Measurements from ENCODE around the gene RAPGEF1. TPM values are rescaled to one million over a fixed set of nuclear protein-coding genes. Genes with fewer than 3 reads are reported as not detected.

RAPGEF1 gene
- total RNA-seq, 1 donor from 2014 or later = 168 TPM

GRCh38 chr9:131674425-131675421, 65.2 kb downstream of the RAPGEF1 start:
- Mint-ChIP-seq H3K27ac (peak overlapping the region; percentile 62), H3K36me3 (ENCODE audit: low read depth) (peaks cover 31% of the 10 kb centered on the region), H3K4me1 (ENCODE audit: low read depth) (peaks cover 99% of the 10 kb centered on the region), H3K4me3 (peak overlapping the region; percentile 84), H3K9me3 (no peaks in the 10 kb centered on the region), H3K27me3 (ENCODE audit: insufficient read depth) (no peaks in the 10 kb centered on the region)
- DNase-seq (ENCODE audit: low spot score) = no peak
- intact Hi-C loops (cut with micrococcal nuclease) = no loop called here

GRCh38 chr9:131673531-131673930, 66.3 kb downstream of the RAPGEF1 start:
- intact Hi-C loops (cut with micrococcal nuclease) = no loop called here
- Mint-ChIP-seq H3K27me3 (ENCODE audit: insufficient read depth) (no peaks in the 10 kb centered on the region), H3K27ac (peak overlapping the region; percentile 67), H3K36me3 (ENCODE audit: low read depth) (peaks cover 28% of the 10 kb centered on the region), H3K4me3 (peak overlapping the region; percentile 6), H3K4me1 (ENCODE audit: low read depth) (peaks cover 99% of the 10 kb centered on the region), H3K9me3 (no peaks in the 10 kb centered on the region)
- no peak for DNase-seq (ENCODE audit: low spot score)

GRCh38 chr9:131673068-131673467, 66.8 kb downstream of the RAPGEF1 start:
- Mint-ChIP-seq H3K4me1 (ENCODE audit: low read depth) (peaks cover 99% of the 10 kb centered on the region), H3K4me3 (no peak overlapping the region), H3K36me3 (ENCODE audit: low read depth) (peaks cover 28% of the 10 kb centered on the region), H3K9me3 (no peaks in the 10 kb centered on the region), H3K27me3 (ENCODE audit: insufficient read depth) (no peaks in the 10 kb centered on the region), H3K27ac (peak overlapping the region; percentile 78)
- intact Hi-C loops (cut with micrococcal nuclease) = no loop called here
- DNase-seq (ENCODE audit: low spot score) = no peak

- no peaks in the 10 kb centered on the region for H3K9me3 Mint-ChIP-seq
- no peak for DNase-seq (ENCODE audit: low spot score)
- H3K4me1 Mint-ChIP-seq (ENCODE audit: low read depth) = peaks cover 99% of the 10 kb centered on the region
- peaks cover 28% of the 10 kb centered on the region for H3K36me3 Mint-ChIP-seq (ENCODE audit: low read depth)
- H3K27me3 Mint-ChIP-seq (ENCODE audit: insufficient read depth) = no peaks in the 10 kb centered on the region
- H3K27ac Mint-ChIP-seq = peak overlapping the region; percentile 78
- intact Hi-C loops (cut with micrococcal nuclease) = no loop called here
- H3K4me3 Mint-ChIP-seq = peak overlapping the region; percentile 2
Measured at GRCh38 chr9:131672451-131672850, 67.4 kb downstream of the RAPGEF1 start.

- intact Hi-C loops (cut with micrococcal nuclease) = no loop called here
- H3K36me3 Mint-ChIP-seq (ENCODE audit: low read depth) = peaks cover 30% of the 10 kb centered on the region
- H3K27me3 Mint-ChIP-seq (ENCODE audit: insufficient read depth) = no peaks in the 10 kb centered on the region
- peak overlapping the region; percentile 98 for H3K27ac Mint-ChIP-seq
- peak overlapping the region; percentile 58 for H3K4me3 Mint-ChIP-seq
- peaks cover 99% of the 10 kb centered on the region for H3K4me1 Mint-ChIP-seq (ENCODE audit: low read depth)
- H3K9me3 Mint-ChIP-seq = no peaks in the 10 kb centered on the region
- DNase-seq (ENCODE audit: low spot score) = no peak
Measured at GRCh38 chr9:131671133-131671520, 68.7 kb downstream of the RAPGEF1 start.

GRCh38 chr9:131670247-131671132, 69.4 kb downstream of the RAPGEF1 start:
- H3K36me3 Mint-ChIP-seq (ENCODE audit: low read depth) = peaks cover 32% of the 10 kb centered on the region
- H3K4me1 Mint-ChIP-seq (ENCODE audit: low read depth) = peaks cover 99% of the 10 kb centered on the region
- intact Hi-C loops (cut with micrococcal nuclease) = no loop called here
- H3K27me3 Mint-ChIP-seq (ENCODE audit: insufficient read depth) = no peaks in the 10 kb centered on the region
- H3K9me3 Mint-ChIP-seq = no peaks in the 10 kb centered on the region
- DNase-seq (ENCODE audit: low spot score) = no peak
- peak overlapping the region; percentile 66 for H3K4me3 Mint-ChIP-seq
- peak overlapping the region; percentile 98 for H3K27ac Mint-ChIP-seq

GRCh38 chr9:131669269-131670157, 70.4 kb downstream of the RAPGEF1 start:
- Mint-ChIP-seq H3K9me3 (no peaks in the 10 kb centered on the region), H3K4me1 (ENCODE audit: low read depth) (peaks cover 99% of the 10 kb centered on the region), H3K36me3 (ENCODE audit: low read depth) (peaks cover 34% of the 10 kb centered on the region), H3K27ac (peak overlapping the region; percentile 98), H3K4me3 (peak overlapping the region; percentile 66), H3K27me3 (ENCODE audit: insufficient read depth) (no peaks in the 10 kb centered on the region)
- DNase-seq (ENCODE audit: low spot score) = no peak
- intact Hi-C loops (cut with micrococcal nuclease) = loop anchor here (2.0 to 5.0 kb wide), 4 partner anchors 35 to 272 kb away; partner anchors contain the start of gene POMT1

GRCh38 chr9:131668439-131669268, 71.2 kb downstream of the RAPGEF1 start:
- no peaks in the 10 kb centered on the region for H3K27me3 Mint-ChIP-seq (ENCODE audit: insufficient read depth)
- H3K9me3 Mint-ChIP-seq = no peaks in the 10 kb centered on the region
- peaks cover 99% of the 10 kb centered on the region for H3K4me1 Mint-ChIP-seq (ENCODE audit: low read depth)
- intact Hi-C loops (cut with micrococcal nuclease) = loop anchor here (1.0 to 5.0 kb wide), 12 partner anchors 10 to 271 kb away; partner anchors contain the start of gene POMT1
- peak overlapping the region; percentile 66 for H3K4me3 Mint-ChIP-seq
- DNase-seq (ENCODE audit: low spot score) = peak; percentile 58
- peak overlapping the region; percentile 98 for H3K27ac Mint-ChIP-seq
- peaks cover 35% of the 10 kb centered on the region for H3K36me3 Mint-ChIP-seq (ENCODE audit: low read depth)

GRCh38 chr9:131668057-131668438, 71.8 kb downstream of the RAPGEF1 start:
- Mint-ChIP-seq H3K9me3 (no peaks in the 10 kb centered on the region), H3K27ac (peak overlapping the region; percentile 98), H3K27me3 (ENCODE audit: insufficient read depth) (no peaks in the 10 kb centered on the region), H3K4me1 (ENCODE audit: low read depth) (peaks cover 100% of the 10 kb centered on the region), H3K4me3 (peak overlapping the region; percentile 81), H3K36me3 (ENCODE audit: low read depth) (peaks cover 37% of the 10 kb centered on the region)
- intact Hi-C loops (cut with micrococcal nuclease) = loop anchor here (1.0 to 5.0 kb wide), 12 partner anchors 10 to 271 kb away; partner anchors contain the start of gene POMT1
- DNase-seq (ENCODE audit: low spot score) = no peak

- peak; percentile 61 for DNase-seq (ENCODE audit: low spot score)
- Mint-ChIP-seq H3K27me3 (ENCODE audit: insufficient read depth) (no peaks in the 10 kb centered on the region), H3K27ac (peak overlapping the region; percentile 93), H3K36me3 (ENCODE audit: low read depth) (peaks cover 42% of the 10 kb centered on the region), H3K4me3 (peak overlapping the region; percentile 81), H3K4me1 (ENCODE audit: low read depth) (peaks cover 100% of the 10 kb centered on the region), H3K9me3 (no peaks in the 10 kb centered on the region)
- intact Hi-C loops (cut with micrococcal nuclease) = loop anchor here (5.0 kb wide), 2 partner anchors 75 to 270 kb away; no protein-coding TSS in a partner anchor
Measured at GRCh38 chr9:131667576-131667975, 72.3 kb downstream of the RAPGEF1 start.

GRCh38 chr9:131666774-131667173, 73.1 kb downstream of the RAPGEF1 start:
- peaks cover 100% of the 10 kb centered on the region for H3K4me1 Mint-ChIP-seq (ENCODE audit: low read depth)
- H3K4me3 Mint-ChIP-seq = peak overlapping the region; percentile 50
- no peak for DNase-seq (ENCODE audit: low spot score)
- no peaks in the 10 kb centered on the region for H3K9me3 Mint-ChIP-seq
- H3K27me3 Mint-ChIP-seq (ENCODE audit: insufficient read depth) = no peaks in the 10 kb centered on the region
- H3K36me3 Mint-ChIP-seq (ENCODE audit: low read depth) = peaks cover 45% of the 10 kb centered on the region
- intact Hi-C loops (cut with micrococcal nuclease) = loop anchor here (5.0 kb wide), 2 partner anchors 74 to 269 kb away; no protein-coding TSS in a partner anchor
- peak overlapping the region; percentile 93 for H3K27ac Mint-ChIP-seq
